Right cardiac atrium (tissue), 5 donors: ENCODE results near the gene LRCH3. TPM values are rescaled to one million over a fixed set of nuclear protein-coding genes. Genes with fewer than 3 reads are reported as not detected.

ENCODE experiments used
- ATAC-seq, 2 donors: fragments of 200-7000 bp; cut with Tn5 transposase; one replicate each; pipeline versions ENCODE4 v1.8.0 to v1.9.1; 2020; ENCODE audit warnings: moderate library complexity in 2 of 2, mild to moderate bottlenecking in 1 of 2
- DNase-seq, 3 donors: peaks; one replicate each; pipeline ENCODE4 v3.0.0-alpha.2; 2020
- H3K27ac ChIP-seq: one replicate; pipeline ENCODE4 v1.5.1; 2013; ENCODE audit warnings: mild to moderate bottlenecking, low read length, control low read depth, moderate library complexity
- H3K27me3 ChIP-seq: one replicate; pipeline ENCODE4 v1.6.1; 2013; ENCODE audit not compliant: control insufficient read depth, insufficient read depth
- H3K4me1 ChIP-seq: one replicate; pipeline ENCODE4 v1.6.1; 2013; ENCODE audit warnings: low read length; ENCODE audit not compliant: control insufficient read depth, insufficient read depth
- H3K4me3 ChIP-seq: one replicate; pipeline ENCODE4 v1.5.1; 2013; ENCODE audit warnings: low read length, control low read depth
- H3K9me3 ChIP-seq: one replicate; pipeline ENCODE4 v1.6.1; 2013; ENCODE audit warnings: low read length; ENCODE audit not compliant: control insufficient read depth
- WGBS: extraction: QIAGEN DNeasy Blood & Tissue Kit; methylation state at CpG from one replicate; pipeline ENCODE4 v1.1.7; 2013; 5-methylcytosine and 5-hydroxymethylcytosine counted together
- intact Hi-C, 4 donors: fragments of 100-400 bp; cut with DNase I; formaldehyde crosslinking; loops; one replicate each; pipeline versions ENCODE4 v1.11.0 to v1.14.0; 2022 to 2023
- polyA plus RNA-seq: library from polyadenylated mRNA; stranded (reverse); fragments of 200-250 nt; gene quantifications from one replicate; pipeline ENCODE4 v1.2.3, GENCODE V29; 2013
- total RNA-seq, 4 donors: library from RNA; stranded (reverse); fragmentation: NEBNext Ultra II Directional; extraction: Animal tissue kit (Norgen Biotek cat#: 25700); gene quantifications; one replicate each; pipeline ENCODE4 v1.2.1, GENCODE V29; 2021
- donor health status: healthy with polysubstance abuse.
- donor health status: DM: no; HTN: yes; CAD: no.
- donor health status: DM: no; HTN: no; CAD: no.
- donor health status: DM: no; HTN: yes; CAD: no; lungs with severe emphysema.
- donor health status: DM: yes; HTN: yes; CAD: no.

The LRCH3 gene
- total and polyA plus RNA-seq, 5 donors, result 16.3 to 27.0 (median 23.6) TPM

GRCh38 chr3:197791892-197792647 lies 1.0 kb downstream of the LRCH3 start:
- 18% methylated on average over 25 of the region's 25 CpGs for WGBS
- peak overlapping the region; percentile 48 for H3K27ac ChIP-seq
- DNase-seq (peak in 1 of 3 donors; percentile 43), ATAC-seq (peak; percentile 39 to 54)
- H3K9me3 ChIP-seq, result no peaks in the 10 kb centered on the region
- H3K4me1 ChIP-seq, result no peaks in the 10 kb centered on the region
- H3K4me3 ChIP-seq, result peak overlapping the region; percentile 85
- intact Hi-C loops, result no loop called here
- H3K27me3 ChIP-seq, result no peaks in the 10 kb centered on the region

- 18% methylated on average over 2 of the region's 2 CpGs for WGBS
- no peak overlapping the region for H3K27ac ChIP-seq
- H3K27me3 ChIP-seq, result no peaks in the 10 kb centered on the region
- DNase-seq (no peak), ATAC-seq (no peak)
- intact Hi-C loops, result no loop called here
- peak overlapping the region; percentile 23 for H3K4me3 ChIP-seq
- no peaks in the 10 kb centered on the region for H3K4me1 ChIP-seq
- no peaks in the 10 kb centered on the region for H3K9me3 ChIP-seq
Observed at GRCh38 chr3:197793247-197793646, 2.2 kb downstream of the LRCH3 start.

GRCh38 chr3:197794115-197794514 lies 3.1 kb downstream of the LRCH3 start:
- peaks cover 2% of the 10 kb centered on the region for H3K4me1 ChIP-seq
- 91% methylated on average over 1 of the region's 1 CpG for WGBS
- intact Hi-C loops, result no loop called here

GRCh38 chr3:197795200-197795599 lies 4.1 kb downstream of the LRCH3 start:
- peaks cover 2% of the 10 kb centered on the region for H3K4me1 ChIP-seq
- WGBS, result 95% methylated on average over 1 of the region's 1 CpG
- no peaks in the 10 kb centered on the region for H3K9me3 ChIP-seq
- no peak overlapping the region for H3K27ac ChIP-seq
- H3K27me3 ChIP-seq, result no peaks in the 10 kb centered on the region
- DNase-seq, result no peak
- H3K4me3 ChIP-seq, result no peak overlapping the region
- peak in 1 of 2 donors; percentile 23 for ATAC-seq
- intact Hi-C loops, result no loop called here

More at GRCh38 chr3:197794115-197794514, 3.1 kb downstream of the LRCH3 start:
- no peaks in the 10 kb centered on the region for H3K27me3 ChIP-seq
- H3K9me3 ChIP-seq, result no peaks in the 10 kb centered on the region
- H3K27ac ChIP-seq, result no peak overlapping the region
- DNase-seq (no peak), ATAC-seq (no peak)
- no peak overlapping the region for H3K4me3 ChIP-seq

GRCh38 chr3:197796087-197796486 lies 5.0 kb downstream of the LRCH3 start:
- ATAC-seq, result no peak
- intact Hi-C loops, result no loop called here
- 57% methylated on average over 4 of the region's 4 CpGs for WGBS

GRCh38 chr3:197798863-197799262 lies 7.8 kb downstream of the LRCH3 start:
- Histone ChIP-seq H3K27ac (no peak overlapping the region), H3K27me3 (no peaks in the 10 kb centered on the region), H3K9me3 (no peaks in the 10 kb centered on the region), H3K4me3 (no peak overlapping the region), H3K4me1 (peaks cover 2% of the 10 kb centered on the region)
- intact Hi-C loops, result no loop called here
- 35% methylated on average over 3 of the region's 3 CpGs for WGBS
- ATAC-seq (no peak), DNase-seq (no peak)

More at GRCh38 chr3:197796087-197796486, 5.0 kb downstream of the LRCH3 start:
- H3K27me3 ChIP-seq, result no peaks in the 10 kb centered on the region
- peaks cover 2% of the 10 kb centered on the region for H3K4me1 ChIP-seq
- no peak overlapping the region for H3K27ac ChIP-seq
- no peaks in the 10 kb centered on the region for H3K9me3 ChIP-seq
- DNase-seq, result no peak
- H3K4me3 ChIP-seq, result no peak overlapping the region

- ATAC-seq (no peak), DNase-seq (no peak)
- no peak overlapping the region for H3K27ac ChIP-seq
- H3K4me1 ChIP-seq, result peaks cover 2% of the 10 kb centered on the region
- no peak overlapping the region for H3K4me3 ChIP-seq
- no peaks in the 10 kb centered on the region for H3K27me3 ChIP-seq
- 73% methylated on average over 3 of the region's 3 CpGs for WGBS
- intact Hi-C loops, result no loop called here
- no peaks in the 10 kb centered on the region for H3K9me3 ChIP-seq
Observed at GRCh38 chr3:197800379-197800778, 9.3 kb downstream of the LRCH3 start.

GRCh38 chr3:197801891-197802778 lies 11.1 kb downstream of the LRCH3 start:
- no peak for DNase-seq
- H3K4me1 ChIP-seq, result peaks cover 2% of the 10 kb centered on the region
- H3K4me3 ChIP-seq, result no peak overlapping the region
- intact Hi-C loops, result no loop called here
- peak in 1 of 2 donors; percentile 42 for ATAC-seq
- no peak overlapping the region for H3K27ac ChIP-seq
- no peaks in the 10 kb centered on the region for H3K27me3 ChIP-seq
- 61% methylated on average over 8 of the region's 8 CpGs for WGBS
- no peaks in the 10 kb centered on the region for H3K9me3 ChIP-seq

GRCh38 chr3:197802779-197803459 lies 11.9 kb downstream of the LRCH3 start:
- Histone ChIP-seq H3K9me3 (no peaks in the 10 kb centered on the region), H3K4me3 (no peak overlapping the region), H3K27me3 (no peaks in the 10 kb centered on the region), H3K27ac (no peak overlapping the region), H3K4me1 (peaks cover 2% of the 10 kb centered on the region)
- DNase-seq (no peak), ATAC-seq (no peak)
- intact Hi-C loops, result no loop called here
- 92% methylated on average over 3 of the region's 3 CpGs for WGBS

- Histone ChIP-seq H3K9me3 (no peaks in the 10 kb centered on the region), H3K4me1 (peaks cover 3% of the 10 kb centered on the region), H3K4me3 (no peak overlapping the region), H3K27me3 (no peaks in the 10 kb centered on the region), H3K27ac (no peak overlapping the region)
- ATAC-seq (no peak), DNase-seq (no peak)
- WGBS, result 75% methylated on average over 4 of the region's 4 CpGs
- intact Hi-C loops, result no loop called here
Observed at GRCh38 chr3:197804511-197804910, 13.5 kb downstream of the LRCH3 start.
